Neural progenitor cell (in vitro differentiated cells): ENCODE measurements around the gene PCDHGB2. TPM values are rescaled to one million over a fixed set of nuclear protein-coding genes. Genes with fewer than 3 reads are reported as not detected.
A peak's percentile ranks its signal among the peaks of the same experiment; 100 is the strongest.
"Not testable (repeated sequence)": the region's sequence is repeated elsewhere in the genome, so short reads cannot be mapped to it uniquely, and the experiment has no call there.

Experiments
- DNase-seq: peaks from one replicate; pipeline ENCODE4 v3.0.0-alpha.2; 2016; ENCODE audit warnings: low spot score
- H2AFZ ChIP-seq: fragments of 200-600 bp; sonication (generic); replicated peaks from 2 replicates; pipeline ENCODE4 v1.6.1; 2016; ENCODE audit warnings: antibody characterized with exemption
- H3F3A ChIP-seq: fragments of 200-600 bp; sonication (generic); 2 replicates; pipeline ENCODE4 v1.6.1; 2016; ENCODE audit warnings: antibody characterized with exemption, low read depth
- H3K27ac ChIP-seq: fragments of 200-600 bp; sonication (generic); 2 replicates; pipeline ENCODE4 v1.5.1; 2016; ENCODE audit warnings: mild to moderate bottlenecking
- H3K27me3 ChIP-seq: fragments of 200-600 bp; sonication (generic); 2 replicates; pipeline ENCODE4 v1.6.1; 2016; ENCODE audit warnings: mild to moderate bottlenecking, moderate library complexity
- H3K36me3 ChIP-seq: fragments of 200-600 bp; sonication (generic); 2 replicates; pipeline ENCODE4 v1.5.1; 2016
- H3K4me1 ChIP-seq: fragments of 200-600 bp; sonication (generic); 2 replicates; pipeline ENCODE4 v1.6.1; 2016; ENCODE audit warnings: mixed run types
- H3K4me2 ChIP-seq: fragments of 200-600 bp; sonication (generic); 2 replicates; pipeline ENCODE4 v1.6.1; 2016
- H3K4me3 ChIP-seq: fragments of 200-600 bp; sonication (generic); 2 replicates; pipeline ENCODE4 v1.5.1; 2016
- H3K79me2 ChIP-seq: fragments of 200-600 bp; sonication (generic); 2 replicates; pipeline ENCODE4 v1.6.1; 2016; ENCODE audit warnings: low read depth
- H3K9ac ChIP-seq: fragments of 200-600 bp; sonication (generic); 2 replicates; pipeline ENCODE4 v1.6.1; 2016
- H3K9me3 ChIP-seq: fragments of 200-600 bp; sonication (generic); 2 replicates; pipeline ENCODE4 v1.5.1; 2016; ENCODE audit warnings: low read depth
- H4K20me1 ChIP-seq: fragments of 200-600 bp; sonication (generic); 2 replicates; pipeline ENCODE4 v1.6.1; 2016; ENCODE audit warnings: low read depth
- H3K27ac Mint-ChIP-seq: 3 replicates; pipeline ENCODE4 v1.8.0; 2021; ENCODE audit warnings: mixed read lengths
- H3K27me3 Mint-ChIP-seq: 2 replicates; pipeline ENCODE4 v1.8.0; 2022; ENCODE audit warnings: low read depth, mild to moderate bottlenecking, inconsistent platforms, moderate library complexity, mixed read lengths; ENCODE audit not compliant: insufficient read depth
- H3K36me3 Mint-ChIP-seq: 3 replicates; pipeline ENCODE4 v1.8.0; 2021; ENCODE audit warnings: mixed read lengths
- H3K4me1 Mint-ChIP-seq: 3 replicates; pipeline ENCODE4 v1.8.0; 2021; ENCODE audit warnings: mixed read lengths
- H3K4me3 Mint-ChIP-seq: 3 replicates; pipeline ENCODE4 v1.8.0; 2021; ENCODE audit warnings: mild to moderate bottlenecking, moderate library complexity, mixed read lengths
- H3K9me3 Mint-ChIP-seq: 3 replicates; pipeline ENCODE4 v1.8.0; 2020; ENCODE audit warnings: mixed read lengths
- CTCF ChIP-seq: fragments of 200-600 bp; sonication (generic); IDR thresholded peaks from 2 replicates; pipeline ENCODE4 v1.5.1; 2017; ENCODE audit warnings: antibody characterized with exemption, mild to moderate bottlenecking
- EZH2 ChIP-seq: fragments of 200-600 bp; sonication (generic); IDR thresholded peaks from 2 replicates; pipeline ENCODE4 v1.6.1; 2017; ENCODE audit warnings: antibody characterized with exemption, mild to moderate bottlenecking, moderate library complexity
- EZH2phosphoT487 ChIP-seq: fragments of 200-600 bp; sonication (generic); IDR thresholded peaks from 2 replicates; pipeline ENCODE4 v1.6.1; 2017; ENCODE audit warnings: antibody characterized with exemption
- total RNA-seq: library from RNA; depleted of rRNA; stranded (reverse); fragments of >200 nt; gene quantifications from 2 replicates; pipeline ENCODE4 v1.2.3, GENCODE V29; 2015; ENCODE audit warnings: low replicate concordance

PCDHGB2 gene
- total RNA-seq, 1 donor from 2014 or later = 2.2 TPM

GRCh38 chr5:141343242-141343952 is 16.4 kb upstream of the PCDHGB2 start, which contains the start of gene PCDHGA3:
TSS of gene PCDHGA3 (plus strand) at chr5:141343829. CDS start at chr5:141344034, 205 bp downstream.
- TF ChIP-seq EZH2 (no peak), CTCF (peak; percentile 45)
- H3K27ac ChIP-seq = no peak within 1 kb of the TSS
- H3K27ac Mint-ChIP-seq = no peak within 1 kb of the TSS
- no peaks in the 10 kb centered on the region for H3F3A ChIP-seq
- H3K79me2 ChIP-seq = no peaks in the 10 kb centered on the region
- H3K9me3 Mint-ChIP-seq = peaks cover 55% of the 10 kb centered on the region
- peak within 1 kb of the TSS; percentile 42 for H2AFZ ChIP-seq
- H3K4me1 ChIP-seq = no peaks in the 10 kb centered on the region
- H3K36me3 Mint-ChIP-seq = peaks cover 6% of the 10 kb centered on the region
- H3K9ac ChIP-seq = no peak within 1 kb of the TSS
- no peaks in the 10 kb centered on the region for H3K27me3 ChIP-seq
- peaks cover 18% of the 10 kb centered on the region for H3K9me3 ChIP-seq
- DNase-seq = no peak
- H3K4me2 ChIP-seq = no peak within 1 kb of the TSS
- H3K27me3 Mint-ChIP-seq = peaks cover 9% of the 10 kb centered on the region
- H3K36me3 ChIP-seq = no peaks in the 10 kb centered on the region
- H3K4me1 Mint-ChIP-seq = no peaks in the 10 kb centered on the region
- H4K20me1 ChIP-seq = no peaks in the 10 kb centered on the region
- H3K4me3 Mint-ChIP-seq = no peak within 1 kb of the TSS
- no peak within 1 kb of the TSS for H3K4me3 ChIP-seq

GRCh38 chr5:141343953-141344463 is 15.8 kb upstream of the PCDHGB2 start:
- H4K20me1 ChIP-seq = no peaks in the 10 kb centered on the region
- H3K4me1 ChIP-seq = no peaks in the 10 kb centered on the region
- no peak overlapping the region for H3K4me3 Mint-ChIP-seq
- H3K27ac Mint-ChIP-seq = no peak overlapping the region
- peaks cover 18% of the 10 kb centered on the region for H3K9me3 ChIP-seq
- H3K9ac ChIP-seq = no peak overlapping the region
- no peak overlapping the region for H3K27ac ChIP-seq
- peak overlapping the region; percentile 42 for H2AFZ ChIP-seq
- DNase-seq = no peak
- H3K4me3 ChIP-seq = no peak overlapping the region
- H3K36me3 ChIP-seq = no peaks in the 10 kb centered on the region
- TF ChIP-seq EZH2phosphoT487 = no peak
- TF ChIP-seq CTCF = no peak
- no peak for TF ChIP-seq EZH2
- H3K9me3 Mint-ChIP-seq = peaks cover 51% of the 10 kb centered on the region
- H3K27me3 Mint-ChIP-seq = peaks cover 7% of the 10 kb centered on the region
- no peak overlapping the region for H3K4me2 ChIP-seq
- H3K36me3 Mint-ChIP-seq = peaks cover 6% of the 10 kb centered on the region
- no peaks in the 10 kb centered on the region for H3F3A ChIP-seq
- no peaks in the 10 kb centered on the region for H3K27me3 ChIP-seq
- H3K4me1 Mint-ChIP-seq = no peaks in the 10 kb centered on the region
- no peaks in the 10 kb centered on the region for H3K79me2 ChIP-seq

GRCh38 chr5:141345327-141345726 is 14.5 kb upstream of the PCDHGB2 start:
- peaks cover 10% of the 10 kb centered on the region for H3K9me3 ChIP-seq
- Mint-ChIP-seq H3K9me3 (peaks cover 54% of the 10 kb centered on the region), H3K27me3 (peaks cover 3% of the 10 kb centered on the region), H3K4me1 (no peaks in the 10 kb centered on the region), H3K4me3 (no peak overlapping the region), H3K36me3 (peaks cover 4% of the 10 kb centered on the region), H3K27ac (no peak overlapping the region)
- H4K20me1 ChIP-seq = no peaks in the 10 kb centered on the region
- no peak overlapping the region for H3K27ac ChIP-seq
- H3K4me3 ChIP-seq = no peak overlapping the region
- no peaks in the 10 kb centered on the region for H3F3A ChIP-seq
- no peaks in the 10 kb centered on the region for H3K36me3 ChIP-seq
- H3K4me1 ChIP-seq = no peaks in the 10 kb centered on the region
- DNase-seq = no peak
- H2AFZ ChIP-seq = no peak overlapping the region
- no peaks in the 10 kb centered on the region for H3K79me2 ChIP-seq
- no peak overlapping the region for H3K9ac ChIP-seq
- TF ChIP-seq EZH2 (no peak), EZH2phosphoT487 (no peak), CTCF (no peak)
- H3K27me3 ChIP-seq = no peaks in the 10 kb centered on the region
- H3K4me2 ChIP-seq = no peak overlapping the region

- not testable (repeated sequence) for H3K27ac ChIP-seq, DNase-seq, H3K79me2 ChIP-seq, H4K20me1 ChIP-seq, H3F3A ChIP-seq, H3K27ac Mint-ChIP-seq, H3K4me1 ChIP-seq, H3K36me3 Mint-ChIP-seq, H3K27me3 ChIP-seq, H3K27me3 Mint-ChIP-seq, H3K4me3 Mint-ChIP-seq, H3K4me3 ChIP-seq, H3K4me1 Mint-ChIP-seq, H2AFZ ChIP-seq, H3K4me2 ChIP-seq, H3K9ac ChIP-seq, H3K36me3 ChIP-seq
- peaks cover 60% of the 10 kb centered on the region for H3K9me3 Mint-ChIP-seq
- peaks cover 10% of the 10 kb centered on the region for H3K9me3 ChIP-seq
Observed at GRCh38 chr5:141346017-141346416, 13.8 kb upstream of the PCDHGB2 start.
